ENCODE results near the gene IGSF23.

The IGSF23 gene

DNA sequence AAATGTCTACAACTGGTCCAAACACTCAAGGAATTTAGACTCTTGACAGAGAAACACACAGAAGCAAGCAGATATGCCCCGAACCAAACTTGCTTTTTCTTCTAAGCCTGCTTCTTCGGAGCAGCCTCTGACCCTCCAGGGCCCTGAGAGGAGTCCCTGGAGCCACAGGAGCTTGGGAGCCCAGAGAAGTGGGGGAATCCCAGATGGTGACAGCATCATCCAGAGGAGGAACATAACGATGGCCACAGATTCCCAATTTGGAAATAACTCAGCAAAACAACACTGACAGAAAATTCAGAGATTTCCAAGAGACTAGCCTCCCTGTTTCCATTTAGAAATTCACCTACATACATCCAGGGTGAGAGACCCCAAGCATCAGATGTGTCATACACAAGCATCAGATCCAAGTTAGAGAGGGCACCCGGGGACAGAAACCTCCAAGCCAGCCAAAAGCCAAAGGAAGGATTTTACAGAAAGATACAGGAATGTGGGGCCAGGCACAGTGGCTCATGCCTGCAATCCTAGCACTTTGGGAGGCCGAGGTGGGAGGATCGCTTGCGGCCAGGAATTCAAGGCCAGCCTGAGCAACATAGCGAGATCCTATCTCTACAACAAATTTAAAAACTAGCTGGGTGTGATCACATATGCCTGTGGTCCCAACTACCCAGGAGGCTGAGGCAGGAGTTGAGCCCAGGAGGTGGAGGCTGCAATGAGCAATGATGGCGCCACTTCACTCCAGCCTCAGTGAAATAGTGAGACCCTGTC is 28.3 kb downstream of the IGSF23 start:
- DNase-seq (ENCODE audit: low spot score): no peak

DNA sequence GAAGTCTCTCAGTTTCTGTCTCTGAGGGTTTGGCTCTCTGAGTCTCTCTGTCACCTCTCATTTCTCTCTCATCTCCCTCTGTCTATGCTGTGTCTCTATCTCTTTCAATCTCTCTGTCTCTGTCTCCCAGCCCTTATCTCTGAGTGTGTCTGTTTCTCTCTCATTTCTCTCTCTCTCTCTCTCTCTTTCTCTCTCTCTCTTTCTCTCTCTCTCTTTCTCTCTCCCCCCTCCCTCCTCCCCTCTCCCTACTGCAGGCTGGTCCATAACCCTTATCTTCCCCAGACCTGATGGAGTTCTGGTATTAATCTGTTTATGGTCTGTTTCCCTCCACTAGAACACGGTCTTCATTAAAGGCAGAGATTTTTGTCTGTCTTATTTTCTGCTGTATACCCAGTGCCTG is 29.0 kb downstream of the IGSF23 start:
- no peak for DNase-seq (ENCODE audit: low spot score)

DNA sequence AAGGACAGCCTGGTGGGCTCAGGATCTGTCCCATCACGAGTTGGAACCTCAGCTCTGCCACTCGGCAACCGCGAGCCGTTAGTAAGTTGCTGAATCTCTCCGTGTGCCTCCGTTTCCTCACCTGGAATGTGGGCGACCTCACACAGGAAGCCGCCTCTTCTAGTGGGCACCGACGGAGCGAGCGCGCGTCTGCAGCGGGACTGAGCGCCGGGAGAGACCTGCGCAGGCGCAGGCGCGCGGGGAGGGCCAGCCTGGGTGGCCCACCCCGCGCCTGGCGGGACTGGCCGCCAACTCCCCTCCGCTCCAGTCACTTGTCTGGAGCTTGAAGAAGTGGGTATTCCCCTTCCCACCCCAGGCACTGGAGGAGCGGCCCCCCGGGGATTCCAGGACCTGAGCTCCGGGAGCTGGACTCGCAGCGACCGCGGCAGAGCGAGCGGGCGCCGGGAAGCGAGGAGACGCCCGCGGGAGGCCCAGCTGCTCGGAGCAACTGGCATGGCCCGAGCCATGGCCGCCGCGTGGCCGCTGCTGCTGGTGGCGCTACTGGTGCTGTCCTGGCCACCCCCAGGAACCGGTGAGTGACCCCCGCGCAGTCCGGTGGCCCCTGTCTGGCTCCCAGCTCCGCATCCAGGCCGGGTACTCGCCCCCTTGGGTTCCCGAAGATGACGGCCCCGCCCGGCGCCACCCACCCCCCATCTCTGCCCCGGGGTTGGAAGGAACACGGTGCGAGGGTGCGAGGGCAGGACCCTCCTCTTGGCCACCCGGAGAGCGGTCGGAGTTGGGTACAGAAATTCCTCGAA is 30.4 kb downstream of the IGSF23 start, which contains the start of gene PVR:
TSS of gene PVR (plus strand) at position 306 of the 797 bp plus-strand sequence. CDS start at position 493, 187 bp downstream.
- peak; percentile 96 for DNase-seq (ENCODE audit: low spot score)

DNA sequence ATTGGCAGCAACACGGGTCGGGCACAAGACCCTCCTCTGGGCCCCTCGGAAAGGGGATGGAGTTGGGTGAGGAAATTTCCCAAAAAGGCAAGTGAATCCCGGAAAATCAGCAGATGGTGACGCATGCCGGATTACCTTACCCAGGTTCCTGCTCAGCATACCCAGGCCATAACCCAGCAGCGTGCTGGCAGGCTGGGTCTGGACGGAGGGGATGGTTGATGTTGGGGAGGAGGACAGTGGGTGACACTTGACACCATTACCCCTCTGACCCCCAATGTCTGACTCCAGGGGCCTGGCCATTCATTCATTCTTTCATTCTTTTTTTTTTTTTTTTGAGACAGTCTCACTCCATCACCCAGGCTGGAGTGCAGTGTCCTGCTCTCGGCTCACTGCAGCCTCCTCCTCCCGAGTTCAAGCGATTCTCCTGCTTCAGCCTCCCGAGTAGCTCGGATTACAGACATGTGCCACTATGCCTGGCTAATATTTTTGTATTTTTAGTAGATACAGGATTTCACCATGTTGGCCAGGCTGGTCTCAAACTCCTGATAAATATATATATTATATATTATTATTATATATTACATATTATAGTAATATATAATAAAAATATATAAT is 31.1 kb downstream of the IGSF23 start:
- peak; percentile 48 for DNase-seq (ENCODE audit: low spot score)

DNA sequence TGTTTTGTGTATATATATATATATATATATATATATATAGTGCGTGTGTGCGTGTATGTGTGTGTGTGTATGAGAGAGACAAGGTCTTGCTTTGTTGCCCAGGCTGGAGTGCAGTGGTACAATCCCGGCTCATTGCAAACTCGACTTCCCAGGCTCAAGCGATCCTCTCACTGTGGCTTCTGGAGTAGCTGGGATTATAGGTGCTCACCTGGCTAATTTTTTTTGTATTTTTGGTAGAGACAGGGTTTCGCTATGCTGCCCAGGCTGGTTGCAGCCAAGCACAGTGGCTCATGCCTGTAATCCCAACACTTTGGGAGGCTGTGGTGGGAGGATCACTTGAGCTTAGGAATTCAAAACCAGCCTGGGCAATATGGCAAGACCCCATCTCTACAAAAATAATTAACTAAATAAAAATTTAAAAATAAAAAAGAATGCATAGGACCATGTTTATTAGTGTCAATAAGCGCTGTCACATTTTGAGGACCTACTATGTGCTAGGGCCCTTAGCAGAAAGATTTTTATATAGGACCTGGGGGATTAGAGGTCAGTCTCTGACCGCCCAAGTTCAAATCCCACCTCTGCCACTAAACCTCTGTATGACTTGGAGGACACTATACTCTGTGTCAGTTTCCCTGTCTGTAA is 32.2 kb downstream of the IGSF23 start:
- no peak for DNase-seq (ENCODE audit: low spot score)

DNA sequence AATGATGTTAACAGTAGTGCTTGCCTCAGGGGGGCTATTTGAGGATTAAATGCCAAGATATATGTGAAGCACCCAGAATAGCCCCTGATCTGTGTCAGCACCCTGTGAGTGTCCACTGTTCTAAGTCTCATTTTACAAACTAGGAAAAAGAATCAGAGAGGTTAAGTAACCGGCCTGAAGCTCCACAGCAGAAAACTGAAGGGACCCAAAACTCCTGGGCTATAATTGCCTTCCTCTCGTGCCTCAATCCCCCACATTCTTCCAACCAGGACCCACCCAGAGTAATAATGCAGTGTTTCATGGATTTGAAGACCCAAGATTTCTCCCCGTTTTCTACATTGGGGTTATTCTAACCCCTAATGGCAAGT is 32.7 kb downstream of the IGSF23 start:
- no peak for DNase-seq (ENCODE audit: low spot score)

DNA sequence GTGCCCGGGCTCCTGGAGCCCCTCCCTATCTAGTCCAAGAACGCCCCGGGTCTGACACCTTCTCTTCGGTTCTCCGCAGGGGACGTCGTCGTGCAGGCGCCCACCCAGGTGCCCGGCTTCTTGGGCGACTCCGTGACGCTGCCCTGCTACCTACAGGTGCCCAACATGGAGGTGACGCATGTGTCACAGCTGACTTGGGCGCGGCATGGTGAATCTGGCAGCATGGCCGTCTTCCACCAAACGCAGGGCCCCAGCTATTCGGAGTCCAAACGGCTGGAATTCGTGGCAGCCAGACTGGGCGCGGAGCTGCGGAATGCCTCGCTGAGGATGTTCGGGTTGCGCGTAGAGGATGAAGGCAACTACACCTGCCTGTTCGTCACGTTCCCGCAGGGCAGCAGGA is 33.8 kb downstream of the IGSF23 start:
- DNase-seq (ENCODE audit: low spot score): no peak

DNA sequence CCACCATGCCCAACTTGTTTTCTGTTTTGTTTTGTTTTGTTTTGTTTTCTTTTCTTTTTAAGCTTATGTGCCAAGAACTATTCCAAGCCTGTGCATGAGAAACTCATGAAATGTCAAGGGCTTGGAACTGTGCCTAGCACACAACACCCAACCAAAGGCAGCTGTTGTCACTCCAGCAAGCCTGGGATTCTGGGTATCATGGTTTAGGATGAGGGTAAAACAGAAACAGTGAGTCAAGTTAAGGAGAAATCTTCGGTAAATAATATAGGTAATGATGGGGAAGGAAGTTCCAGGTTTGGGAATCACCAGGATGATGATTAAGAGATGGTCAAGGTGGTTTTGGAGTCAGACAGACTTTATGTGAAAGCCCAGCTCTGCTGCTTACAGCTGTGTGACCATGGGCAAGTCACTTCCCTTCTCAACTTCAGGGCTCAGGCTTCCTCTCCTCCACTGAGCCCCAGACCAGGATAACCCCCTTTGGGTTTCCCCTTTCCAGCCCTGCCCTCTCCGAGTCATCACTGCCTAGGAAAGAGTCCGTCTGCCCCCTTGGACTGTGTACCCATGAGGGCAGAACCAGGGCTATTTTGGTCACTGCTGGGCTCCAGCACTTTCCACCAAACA is 35.4 kb downstream of the IGSF23 start:
- DNase-seq (ENCODE audit: low spot score): peak; percentile 73

DNA sequence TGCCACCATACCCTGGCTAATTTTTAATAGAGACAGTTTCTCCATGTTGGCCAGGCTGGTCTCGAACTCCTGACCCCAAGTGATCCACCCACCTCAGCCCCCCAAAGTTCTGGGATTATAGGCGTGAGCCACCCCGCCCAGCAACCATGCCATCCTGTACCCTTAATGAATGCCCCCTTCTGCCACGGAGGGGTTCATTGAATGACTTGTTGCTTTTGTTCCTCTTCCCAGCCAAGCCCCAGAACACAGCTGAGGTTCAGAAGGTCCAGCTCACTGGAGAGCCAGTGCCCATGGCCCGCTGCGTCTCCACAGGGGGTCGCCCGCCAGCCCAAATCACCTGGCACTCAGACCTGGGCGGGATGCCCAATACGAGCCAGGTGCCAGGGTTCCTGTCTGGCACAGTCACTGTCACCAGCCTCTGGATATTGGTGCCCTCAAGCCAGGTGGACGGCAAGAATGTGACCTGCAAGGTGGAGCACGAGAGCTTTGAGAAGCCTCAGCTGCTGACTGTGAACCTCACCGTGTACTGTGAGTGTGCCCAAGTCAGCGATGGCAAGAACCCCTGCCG is 36.3 kb downstream of the IGSF23 start:
- no peak for DNase-seq (ENCODE audit: low spot score)

DNA sequence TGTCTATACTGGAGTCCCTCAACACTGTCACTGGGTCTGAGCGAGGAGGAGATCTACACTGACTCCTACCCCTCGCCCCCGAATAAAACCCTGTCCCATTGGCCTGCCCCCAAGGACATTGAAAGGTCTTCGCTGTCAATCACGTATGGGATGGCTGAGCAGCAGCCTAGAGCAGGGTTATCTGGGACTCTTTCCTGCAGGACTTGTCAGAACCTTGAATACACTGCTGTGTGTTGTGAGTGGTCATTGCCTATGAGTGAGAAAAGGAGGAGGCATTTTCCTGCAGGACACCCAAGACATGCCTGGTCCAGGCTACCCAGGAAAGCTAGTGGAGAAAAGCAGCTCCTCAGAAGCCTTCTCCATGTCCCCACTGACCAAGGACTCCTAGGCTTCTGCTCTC is 40.0 kb downstream of the IGSF23 start:
- no peak for DNase-seq (ENCODE audit: low spot score)

DNA sequence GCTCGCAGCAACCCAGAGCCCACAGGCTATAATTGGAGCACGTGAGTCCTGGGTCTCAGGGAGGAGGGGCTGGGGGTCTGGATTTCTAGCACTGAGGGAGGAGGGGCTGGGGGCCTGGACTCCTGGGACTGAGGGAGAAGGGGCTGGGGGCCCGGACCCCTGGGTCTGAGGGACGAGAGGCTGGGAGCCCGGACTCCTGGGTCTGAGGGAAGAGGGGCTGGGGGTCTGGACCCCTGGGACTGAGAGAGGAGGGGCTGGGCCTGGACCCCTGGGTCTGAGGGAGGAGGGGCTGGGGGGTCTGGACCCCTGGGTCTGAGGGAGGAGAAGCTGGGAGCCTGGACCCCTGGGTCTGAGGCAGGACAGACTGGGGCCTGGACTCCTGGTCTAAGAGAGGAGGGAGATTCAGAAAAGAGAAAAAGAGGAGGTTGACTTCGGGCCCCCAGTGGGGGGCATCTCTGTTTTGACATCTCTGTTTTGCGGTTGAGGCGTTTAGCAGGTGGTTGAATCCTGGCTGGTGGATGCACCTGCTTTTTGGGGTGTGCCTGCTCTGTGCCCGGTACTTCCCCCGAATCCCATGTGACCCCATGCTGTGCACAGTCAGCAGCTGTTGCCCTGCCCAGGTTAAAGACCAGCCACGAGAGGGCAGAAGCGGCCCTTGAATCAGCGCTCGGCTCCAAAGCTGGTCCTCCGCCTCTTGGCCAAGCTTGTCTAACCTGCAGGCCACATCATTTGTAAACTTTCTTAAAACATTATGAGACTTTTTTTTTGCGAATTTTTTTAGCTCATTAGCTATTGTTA is 40.8 kb downstream of the IGSF23 start:
- DNase-seq (ENCODE audit: low spot score): peak; percentile 39

DNA sequence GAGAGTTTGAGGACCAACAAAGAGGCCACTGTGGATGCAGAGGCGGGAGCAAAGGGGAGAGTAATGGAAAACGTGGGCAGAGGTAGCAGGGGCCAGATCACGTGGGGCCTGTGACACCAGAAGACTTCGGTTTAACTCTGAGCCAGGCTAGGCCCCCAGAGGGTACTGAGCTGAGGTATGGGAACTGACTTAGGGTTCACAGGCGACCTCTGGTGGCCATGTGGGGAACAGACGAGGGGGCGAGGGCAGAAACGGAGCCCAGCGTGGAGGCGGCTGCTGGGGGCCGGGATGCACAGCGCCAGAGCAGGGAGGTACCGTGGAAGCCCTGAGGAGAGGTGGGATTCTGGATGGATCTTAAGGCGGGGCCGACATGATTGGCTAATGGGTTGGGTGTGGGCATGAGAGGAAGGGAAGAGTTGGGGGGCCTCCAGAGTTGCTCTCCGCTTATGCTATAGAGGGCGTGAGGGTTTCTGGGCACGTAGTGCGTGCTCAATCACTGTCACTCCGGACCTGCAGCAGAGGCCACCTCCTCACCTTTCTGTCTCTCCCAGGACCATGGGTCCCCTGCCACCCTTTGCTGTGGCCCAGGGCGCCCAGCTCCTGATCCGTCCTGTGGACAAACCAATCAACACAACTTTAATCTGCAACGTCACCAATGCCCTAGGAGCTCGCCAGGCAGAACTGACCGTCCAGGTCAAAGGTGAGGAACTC is 44.0 kb downstream of the IGSF23 start:
- peak; percentile 69 for DNase-seq (ENCODE audit: low spot score)

DNA sequence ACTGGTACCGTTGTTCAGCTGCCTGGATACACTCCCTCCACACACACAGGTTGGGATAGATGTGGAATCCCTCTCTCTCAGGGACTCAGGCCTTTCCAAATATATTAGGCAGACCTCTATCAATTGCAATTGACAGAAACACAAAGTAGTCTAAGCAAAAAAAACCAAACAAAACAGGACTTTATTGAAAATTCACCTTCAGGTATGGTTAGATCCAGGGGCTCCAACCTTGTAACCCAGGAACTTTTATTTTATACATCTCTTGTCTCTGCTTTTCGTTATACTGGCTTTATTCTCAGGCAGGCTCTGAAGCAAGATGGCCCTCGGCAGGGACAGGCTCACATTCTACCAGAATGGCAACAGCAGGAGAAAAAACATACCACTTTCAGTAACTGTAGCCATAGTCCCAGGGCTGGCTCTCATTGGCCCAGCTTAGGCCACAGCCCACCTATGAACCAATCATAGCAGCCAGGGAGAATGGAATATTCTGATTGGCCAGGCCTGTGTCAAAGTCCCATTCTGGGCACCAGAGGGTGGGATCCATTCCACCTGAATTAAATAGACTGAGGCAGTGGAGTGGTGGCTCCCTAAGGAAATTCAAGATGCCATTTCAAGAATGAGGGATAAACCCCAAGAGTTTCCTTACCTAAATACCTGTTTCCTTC is 44.8 kb downstream of the IGSF23 start:
- peak; percentile 25 for DNase-seq (ENCODE audit: low spot score)

DNA sequence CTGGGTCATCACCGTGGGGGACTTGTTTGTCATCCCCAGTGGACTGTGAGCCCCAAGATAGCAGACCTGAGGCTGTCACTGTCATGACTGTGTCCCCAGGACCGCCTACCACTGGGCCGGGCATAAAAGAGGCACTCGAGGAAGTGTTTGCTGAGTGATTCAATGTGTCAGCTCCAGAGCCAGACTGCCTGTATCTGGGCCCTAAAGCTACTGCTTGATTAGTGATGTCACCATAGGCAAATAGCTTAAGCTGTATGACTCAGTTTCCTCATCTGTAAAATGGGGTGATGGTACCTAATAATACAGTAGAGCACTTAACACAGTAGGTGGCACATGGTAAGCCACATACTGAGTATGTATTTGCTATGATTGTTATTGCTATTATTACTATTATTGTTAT is 46.7 kb downstream of the IGSF23 start:
- DNase-seq (ENCODE audit: low spot score): no peak

DNA sequence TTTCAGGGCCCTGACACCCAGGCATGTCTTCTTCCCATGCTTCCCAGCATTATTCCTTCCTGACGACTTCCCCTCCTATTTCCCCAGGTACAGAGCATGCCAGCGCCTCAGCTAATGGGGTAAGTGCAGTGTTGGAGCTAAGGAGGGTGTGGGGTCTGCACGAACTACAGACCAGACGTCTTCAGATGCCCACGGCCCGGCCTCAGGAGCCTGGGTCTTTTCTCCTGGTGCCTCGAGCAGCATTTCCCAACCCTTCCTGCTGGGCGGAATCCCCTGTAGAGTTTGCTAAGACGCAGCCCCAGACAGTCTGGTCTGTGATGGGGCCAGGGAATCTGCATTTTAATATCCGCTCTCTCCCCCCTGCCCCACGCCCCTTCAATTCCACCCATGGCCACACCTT is 47.8 kb downstream of the IGSF23 start:
- DNase-seq (ENCODE audit: low spot score): no peak

DNA sequence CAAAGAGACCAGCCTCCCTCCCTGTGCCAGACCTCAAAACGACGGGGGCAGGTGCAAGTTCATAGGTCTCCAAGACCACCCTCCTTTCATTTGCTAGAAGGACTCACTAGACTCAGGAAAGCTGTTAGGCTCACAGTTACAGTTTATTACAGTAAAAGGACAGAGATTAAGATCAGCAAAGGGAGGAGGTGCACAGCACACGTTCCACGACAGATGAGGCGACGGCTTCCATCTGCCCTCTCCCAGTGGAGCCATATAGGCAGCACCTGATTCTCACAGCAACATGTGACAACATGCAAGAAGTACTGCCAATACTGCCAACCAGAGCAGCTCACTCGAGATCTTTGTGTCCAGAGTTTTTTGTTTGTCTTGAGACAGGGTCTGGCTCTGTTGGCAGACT is 48.5 kb downstream of the IGSF23 start:
- DNase-seq (ENCODE audit: low spot score): no peak

DNA sequence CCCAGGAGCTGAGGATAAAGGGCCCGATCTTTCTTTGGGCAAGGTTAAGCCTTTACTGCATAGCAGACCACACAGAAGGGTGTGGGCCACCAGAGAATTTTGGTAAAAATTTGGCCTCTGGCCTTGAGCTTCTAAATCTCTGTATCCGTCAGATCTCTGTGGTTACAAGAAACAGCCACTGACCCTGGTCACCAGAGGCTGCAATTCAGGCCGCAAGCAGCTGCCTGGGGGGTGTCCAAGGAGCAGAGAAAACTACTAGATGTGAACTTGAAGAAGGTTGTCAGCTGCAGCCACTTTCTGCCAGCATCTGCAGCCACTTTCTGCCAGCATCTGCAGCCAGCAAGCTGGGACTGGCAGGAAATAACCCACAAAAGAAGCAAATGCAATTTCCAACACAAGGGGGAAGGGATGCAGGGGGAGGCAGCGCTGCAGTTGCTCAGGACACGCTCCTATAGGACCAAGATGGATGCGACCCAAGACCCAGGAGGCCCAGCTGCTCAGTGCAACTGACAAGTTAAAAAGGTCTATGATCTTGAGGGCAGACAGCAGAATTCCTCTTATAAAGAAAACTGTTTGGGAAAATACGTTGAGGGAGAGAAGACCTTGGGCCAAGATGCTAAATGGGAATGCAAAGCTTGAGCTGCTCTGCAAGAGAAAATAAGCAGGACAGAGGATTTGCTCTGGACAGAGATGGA is 49.5 kb downstream of the IGSF23 start:
- peak; percentile 38 for DNase-seq (ENCODE audit: low spot score)

DNA sequence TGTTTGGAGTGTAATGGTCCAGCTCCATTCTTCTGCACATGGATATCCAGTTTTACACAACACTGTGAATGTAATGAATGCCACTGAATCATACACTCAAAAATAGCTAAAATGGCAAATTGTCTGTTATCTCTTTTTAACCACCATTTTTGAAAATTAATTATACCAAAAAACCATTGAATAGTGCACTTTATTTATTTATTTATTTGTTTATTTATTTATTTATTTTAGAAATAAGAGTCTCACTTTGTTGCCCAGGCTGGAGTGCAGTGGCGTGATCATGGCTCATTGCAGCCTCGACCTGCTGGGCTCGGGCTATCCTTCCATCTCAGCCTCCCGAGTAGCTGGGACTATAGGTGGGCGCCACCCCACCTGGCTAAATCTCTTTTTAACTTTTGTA is 50.6 kb downstream of the IGSF23 start:
- DNase-seq (ENCODE audit: low spot score): no peak

DNA sequence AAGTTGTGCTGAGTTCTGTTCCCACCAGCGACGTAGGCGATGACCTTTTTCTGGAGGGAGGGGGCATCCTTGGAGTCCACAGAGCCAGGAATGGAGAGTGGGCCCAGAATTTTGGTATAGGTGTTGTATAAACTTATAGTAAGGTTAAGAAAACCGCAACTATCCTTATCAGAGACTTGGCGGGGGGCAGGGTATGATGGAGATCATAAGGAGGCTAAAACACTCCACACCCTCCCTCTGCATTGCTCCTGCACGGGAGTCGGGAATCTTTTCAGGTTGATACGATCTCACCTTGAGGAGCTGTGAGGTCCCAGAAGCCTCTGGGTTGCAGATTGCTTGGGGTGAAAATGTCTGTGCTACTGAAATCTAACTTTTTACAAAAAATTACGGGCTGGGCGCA is 51.6 kb downstream of the IGSF23 start:
- DNase-seq (ENCODE audit: low spot score): no peak
